ENCODE data around the gene FHL3.

The FHL3 gene

DNA sequence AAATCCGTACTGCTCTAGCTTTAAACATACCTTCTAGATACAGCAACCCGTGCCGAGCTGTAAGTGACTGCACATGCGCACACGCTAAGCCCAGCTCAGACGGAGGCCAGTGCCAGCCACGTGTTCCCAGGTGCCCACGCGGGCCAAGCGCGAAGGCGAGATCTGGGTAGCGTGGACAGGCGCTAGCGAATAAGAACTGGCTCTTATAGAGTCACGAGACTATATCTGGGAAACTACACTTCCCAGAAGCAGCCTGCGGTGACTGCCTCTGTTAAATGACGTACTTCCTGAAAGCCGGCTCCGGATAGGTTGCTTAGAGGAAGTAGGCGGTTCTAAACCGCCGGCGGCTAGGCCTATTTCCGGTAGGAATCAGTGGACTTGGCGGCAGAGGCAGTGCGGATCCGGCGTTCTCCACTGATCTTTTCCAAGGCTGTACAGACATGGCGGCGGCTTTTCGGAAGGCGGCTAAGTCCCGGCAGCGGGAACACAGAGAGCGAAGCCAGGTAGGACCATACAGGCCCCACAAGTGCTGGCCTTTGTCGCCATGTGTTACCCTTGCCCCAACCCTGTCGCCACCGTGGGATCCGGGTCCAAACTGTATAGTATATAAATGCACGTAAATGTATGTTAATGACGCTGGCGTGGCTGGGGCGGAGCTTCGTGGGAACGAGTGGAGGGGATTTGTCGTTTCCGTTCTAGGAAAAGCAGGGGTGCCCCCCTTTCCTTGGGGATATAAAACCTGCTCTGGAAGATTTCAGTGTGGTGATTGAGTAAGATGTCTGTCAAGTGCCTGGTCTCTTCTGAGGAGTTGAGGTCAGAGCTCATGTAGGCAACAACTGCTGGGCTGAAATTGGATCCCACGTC lies 7.3 kb upstream of the FHL3 start, which contains the start of gene UTP11:
UTP11 (plus strand) TSS at position 372 of the 864 bp plus-strand sequence; CDS start at position 441, 69 bp downstream.
- peak; percentile 100 for DNase-seq

DNA sequence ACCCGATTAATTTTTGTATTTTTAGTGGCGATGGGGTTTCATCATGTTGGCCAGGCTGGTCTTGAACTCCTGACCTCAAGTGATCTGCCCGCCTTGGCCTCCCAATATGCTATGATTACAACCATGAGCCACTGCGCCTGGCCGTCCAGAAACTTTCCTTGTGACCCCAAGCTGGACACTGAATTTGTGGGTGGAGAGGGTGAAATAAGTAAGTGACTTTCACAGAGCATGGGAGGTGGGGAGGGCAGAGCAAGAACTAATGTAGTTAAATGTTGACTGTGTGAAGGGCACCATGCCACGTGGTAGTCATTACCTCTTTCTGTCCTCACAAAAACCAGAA lies 4.5 kb upstream of the FHL3 start:
- no peak for DNase-seq

DNA sequence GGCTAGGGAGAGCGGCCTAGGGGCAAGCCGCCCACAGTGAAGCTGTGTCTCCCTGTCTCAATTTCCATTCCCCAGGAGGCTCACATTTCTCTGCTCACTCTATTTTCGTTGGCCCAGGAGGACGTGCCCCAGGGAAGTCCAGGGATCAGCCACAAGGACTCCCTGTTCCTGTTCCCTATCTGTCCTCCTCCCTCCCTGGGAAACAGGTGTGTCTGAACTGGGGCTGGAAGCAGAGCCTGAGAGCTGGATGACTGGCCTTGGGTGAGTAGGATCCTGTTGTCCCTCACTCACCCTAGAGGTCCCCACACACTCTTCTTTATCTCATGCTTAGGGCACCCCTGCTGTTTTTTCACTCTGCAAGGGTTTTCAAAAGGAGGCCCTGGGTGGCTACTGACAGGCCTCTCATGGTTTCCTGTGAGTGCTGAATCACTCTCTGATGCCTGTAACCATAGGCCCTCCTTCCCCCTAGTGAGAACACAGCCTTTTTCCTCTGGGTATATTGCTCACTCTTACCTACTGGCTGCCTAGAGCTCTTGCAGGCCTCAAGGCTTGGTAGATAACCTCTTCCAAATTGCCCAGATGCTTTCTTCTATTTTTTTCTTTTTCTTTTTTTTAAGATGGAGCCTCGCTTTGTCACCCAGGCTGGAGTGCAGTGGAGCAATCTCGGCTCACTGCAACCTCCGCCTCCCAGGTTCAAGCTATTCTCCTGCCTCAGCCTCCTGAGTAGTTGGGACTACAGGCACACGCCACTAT lies 4.0 kb upstream of the FHL3 start:
- peak; percentile 90 for DNase-seq

DNA sequence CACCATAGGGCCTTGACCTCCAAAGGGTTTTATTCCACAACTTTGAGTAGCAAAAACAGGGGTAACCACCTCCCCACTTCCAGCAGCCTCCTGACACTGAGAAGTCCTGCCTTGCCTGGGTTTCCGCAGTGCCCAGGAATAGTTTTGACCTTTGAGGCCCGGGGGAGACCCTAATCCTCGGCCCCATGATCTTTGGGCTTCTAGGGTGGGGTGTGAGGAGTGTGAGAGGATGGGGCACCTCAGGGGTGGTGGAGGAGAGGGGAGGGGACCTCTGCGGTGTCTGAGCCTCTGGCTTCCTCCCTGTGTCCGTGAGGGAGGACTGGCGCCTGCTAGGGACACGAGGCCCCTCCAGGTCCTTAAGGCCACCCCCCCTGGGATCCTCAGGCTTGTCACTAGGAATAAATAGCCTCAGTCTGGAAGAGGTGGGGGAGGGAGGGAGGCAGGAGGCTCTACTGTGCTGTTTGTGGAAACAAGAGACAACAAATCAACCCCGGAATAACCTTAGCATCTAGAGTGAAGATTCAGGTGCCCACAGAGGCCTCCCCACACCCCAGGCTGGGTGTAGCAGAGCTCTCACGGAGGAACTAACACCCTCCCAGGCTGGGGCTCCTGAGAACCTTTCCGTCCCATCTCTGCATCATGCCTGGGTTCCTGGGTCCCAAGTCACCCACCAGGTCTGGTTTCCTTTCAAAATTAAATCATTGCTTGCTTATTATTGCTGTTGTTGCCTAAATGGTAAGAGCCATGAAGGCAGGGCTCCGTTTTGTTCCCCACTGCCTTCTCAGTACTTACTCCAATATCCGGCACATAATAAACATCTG lies 904 bp upstream of the FHL3 start:
- no peak for DNase-seq

DNA sequence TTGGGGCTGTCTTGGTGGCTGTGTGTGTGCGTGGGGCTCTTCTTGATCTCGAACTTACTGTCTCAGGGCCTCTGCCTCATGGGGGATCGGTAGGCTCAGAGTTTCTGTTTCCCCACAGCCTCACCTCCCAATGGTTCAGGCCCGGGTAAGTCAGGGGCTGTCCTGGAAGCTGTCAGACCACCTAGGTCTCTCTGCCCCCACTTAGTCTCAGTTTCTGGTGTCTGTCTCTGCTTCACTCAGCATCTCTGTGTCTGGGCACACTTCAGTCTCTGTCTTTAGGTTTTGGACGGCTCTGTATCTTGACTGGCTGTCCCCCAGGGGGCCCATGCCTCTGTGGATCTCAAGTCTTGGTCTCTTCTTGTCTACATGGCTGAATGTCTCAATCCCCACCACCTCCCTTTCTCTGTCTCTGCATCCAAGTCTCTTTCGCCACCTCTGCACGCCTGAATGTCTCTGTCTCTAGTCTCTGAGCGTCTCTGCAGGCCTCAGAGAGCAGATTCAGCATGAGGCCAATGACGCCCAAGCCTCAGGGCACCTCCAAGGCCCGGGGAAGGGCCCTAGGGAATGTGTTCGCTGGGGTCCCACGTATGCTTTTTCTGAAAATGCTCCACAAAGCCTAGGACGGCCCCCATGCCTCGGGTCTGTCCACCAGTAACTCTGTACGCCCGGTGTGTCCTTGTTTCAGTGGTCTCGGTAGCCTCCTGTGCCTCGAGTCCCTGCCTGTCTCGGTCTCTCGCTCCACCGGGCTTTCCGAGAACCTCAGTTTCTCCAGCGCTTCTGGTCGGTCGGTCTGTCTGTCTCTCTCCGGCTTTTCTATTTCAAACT lies 818 bp downstream of the FHL3 start:
- no peak for DNase-seq

DNA sequence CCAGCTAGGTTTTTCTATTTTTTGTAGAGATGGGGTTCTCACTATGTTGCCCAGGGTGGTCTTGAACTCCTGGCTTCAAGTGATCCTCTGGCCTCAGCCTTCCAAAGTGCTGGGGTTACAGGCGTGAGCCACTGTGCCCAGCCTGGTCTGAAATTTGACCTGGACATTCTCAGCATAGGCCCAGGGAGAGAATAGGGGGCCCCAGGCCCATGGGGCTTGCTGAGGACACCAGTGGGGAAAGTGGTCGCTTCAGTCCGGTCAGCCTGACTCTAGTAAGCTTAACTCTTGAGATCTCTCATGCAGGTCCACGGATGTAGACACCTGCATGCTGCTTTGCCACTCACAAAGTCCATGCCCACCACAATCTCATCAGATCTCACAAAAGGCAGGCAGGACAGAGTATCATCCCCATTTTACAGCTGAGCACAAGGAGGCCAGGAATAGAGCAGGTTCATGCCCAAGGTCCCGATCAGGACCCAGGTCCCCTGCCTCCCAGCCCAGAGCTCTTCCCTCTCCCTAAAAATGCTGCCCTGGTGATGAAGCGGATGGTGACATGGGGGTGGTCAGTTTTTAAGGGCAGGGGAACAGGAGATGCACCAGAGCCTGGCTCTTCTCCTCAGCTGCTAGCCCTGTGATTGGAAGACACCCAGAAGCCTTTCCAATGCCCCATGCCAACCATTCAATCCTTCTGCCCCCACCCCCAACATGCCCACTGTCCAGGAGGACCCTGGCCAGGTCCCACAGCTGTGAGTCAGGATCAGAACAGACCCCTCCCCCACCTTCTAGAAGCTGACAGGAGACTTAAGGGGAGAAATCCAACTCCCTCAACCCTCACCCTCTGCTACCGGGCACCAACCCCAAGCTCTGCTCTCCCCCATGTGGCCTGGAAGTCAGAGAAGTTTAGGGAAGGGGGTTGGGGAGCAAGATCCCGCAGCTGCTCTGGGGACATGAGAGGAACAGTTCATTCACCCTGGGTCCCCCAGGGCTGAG lies 1.8 kb downstream of the FHL3 start:
- no peak for DNase-seq

DNA sequence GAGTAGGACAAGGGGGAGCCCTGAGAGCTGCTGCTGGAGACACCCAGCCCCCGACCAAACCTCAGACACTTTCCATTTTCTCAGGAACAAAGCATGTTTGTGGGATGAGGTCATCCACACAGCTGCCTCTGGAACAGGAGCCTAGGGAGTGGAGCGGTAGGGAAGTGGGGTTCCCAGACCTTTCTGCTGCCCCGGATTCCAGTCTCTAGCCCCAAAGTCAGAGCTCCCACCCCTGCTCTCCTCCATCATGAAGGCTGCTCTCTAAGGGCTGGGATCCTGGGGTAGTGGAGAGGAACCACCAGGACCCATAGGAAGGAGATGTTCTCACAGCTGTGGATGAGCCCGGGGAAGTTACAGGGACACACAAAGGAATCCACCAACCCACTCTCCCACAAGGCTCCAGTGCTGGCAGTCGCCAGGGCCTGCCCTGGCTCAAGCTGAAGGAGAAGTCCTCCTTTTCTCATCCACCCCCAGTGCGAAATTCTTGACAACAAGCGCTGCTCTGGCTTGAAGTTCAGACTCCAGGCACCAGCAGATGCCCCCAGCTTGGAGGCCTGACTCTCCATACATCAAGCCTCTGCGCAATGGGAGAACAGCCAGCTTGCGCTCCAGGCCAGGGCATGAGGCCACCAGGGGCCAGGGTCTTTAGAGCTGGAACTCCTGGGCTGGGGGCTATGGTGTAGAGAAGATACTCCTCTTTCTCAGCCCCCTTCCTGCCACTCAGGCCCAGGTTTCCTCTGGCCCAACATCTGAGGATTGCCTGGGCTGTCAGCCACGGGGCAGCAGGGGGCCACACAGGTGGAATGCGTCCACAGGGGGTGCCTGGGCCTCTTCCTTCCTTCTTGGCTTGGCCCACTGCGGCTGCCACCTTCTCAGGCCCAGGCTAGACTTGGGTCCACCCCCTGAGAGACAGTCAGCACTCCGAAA lies 4.5 kb downstream of the FHL3 start:
- peak; percentile 18 for DNase-seq

DNA sequence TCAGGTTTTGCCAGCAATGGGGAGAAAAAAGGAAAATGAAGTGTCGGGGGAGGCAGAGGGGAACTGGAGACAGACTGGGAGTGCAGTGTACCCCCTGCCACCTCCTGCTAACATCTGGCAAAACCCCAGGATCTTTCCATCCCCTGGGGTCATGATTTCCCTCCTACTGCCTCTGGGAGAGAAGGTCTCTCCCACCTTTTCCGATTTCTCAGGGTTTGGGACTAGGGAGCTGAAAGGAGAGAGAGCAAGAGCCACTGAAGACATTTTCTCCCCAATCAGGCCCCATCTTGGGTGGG lies 5.1 kb downstream of the FHL3 start:
- no peak for DNase-seq

DNA sequence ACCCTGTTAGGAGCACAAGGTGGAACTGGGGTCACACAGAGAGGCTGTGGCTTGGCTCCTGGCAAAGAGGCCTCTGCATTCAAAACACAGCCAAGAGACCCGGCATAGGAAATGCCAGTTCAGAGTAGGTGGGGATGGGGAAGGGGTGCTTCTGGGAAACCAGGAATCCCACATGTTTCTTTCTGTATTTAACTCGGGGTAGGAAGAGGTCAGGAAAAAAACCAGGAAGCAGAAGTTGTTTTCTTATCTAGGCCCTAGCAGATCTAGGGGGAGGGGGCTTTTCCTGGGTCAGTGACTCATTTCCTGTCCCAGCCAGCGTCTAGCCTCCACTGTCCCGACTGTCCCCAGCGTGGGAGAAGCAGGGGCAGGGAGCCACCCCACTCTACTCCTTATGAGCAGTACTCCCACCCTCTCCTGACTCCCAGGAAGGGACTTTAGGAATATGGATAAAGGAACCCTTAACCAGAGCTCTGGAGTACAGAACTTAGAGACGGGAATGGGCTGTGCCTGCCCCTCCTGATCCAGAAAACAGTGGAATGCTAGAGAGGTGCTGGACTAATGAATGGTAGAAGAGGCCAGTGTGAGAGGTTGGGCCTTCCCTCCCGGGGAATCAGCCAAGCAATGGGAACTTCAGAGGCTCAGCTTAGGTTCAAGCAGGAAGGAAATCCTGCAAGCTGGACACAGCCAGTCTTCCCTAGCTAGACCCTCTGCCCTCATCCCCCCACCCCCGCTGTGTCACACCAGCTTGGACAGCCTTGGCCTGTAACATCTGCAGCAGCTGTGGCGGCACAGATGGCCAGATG lies 5.7 kb downstream of the FHL3 start:
- peak; percentile 79 for DNase-seq

DNA sequence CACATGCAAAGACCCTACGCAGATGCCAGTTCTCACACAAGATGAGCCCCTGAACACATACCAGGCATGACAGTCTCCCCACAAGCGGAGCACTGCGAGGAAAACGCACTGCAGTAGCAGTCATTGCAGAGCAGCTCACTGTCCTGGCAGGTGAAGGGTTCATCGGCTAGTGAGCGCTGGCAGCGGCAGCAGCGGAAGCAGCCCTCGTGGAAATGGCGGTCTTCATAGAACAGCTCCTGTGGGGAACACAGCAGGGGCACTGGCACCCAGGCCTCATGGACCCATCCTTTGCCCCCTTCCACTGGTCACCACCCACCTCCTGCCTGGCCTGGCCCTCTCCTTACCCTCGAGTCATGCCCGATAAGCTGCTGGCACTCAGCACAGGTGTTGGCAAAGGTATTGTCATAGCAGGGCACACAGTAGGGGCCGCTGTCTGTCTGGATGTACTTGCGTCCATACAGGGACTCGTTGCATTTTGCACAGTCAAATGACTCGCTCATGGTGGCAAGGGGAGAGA lies 6.3 kb downstream of the FHL3 start:
- DNase-seq = no peak

DNA sequence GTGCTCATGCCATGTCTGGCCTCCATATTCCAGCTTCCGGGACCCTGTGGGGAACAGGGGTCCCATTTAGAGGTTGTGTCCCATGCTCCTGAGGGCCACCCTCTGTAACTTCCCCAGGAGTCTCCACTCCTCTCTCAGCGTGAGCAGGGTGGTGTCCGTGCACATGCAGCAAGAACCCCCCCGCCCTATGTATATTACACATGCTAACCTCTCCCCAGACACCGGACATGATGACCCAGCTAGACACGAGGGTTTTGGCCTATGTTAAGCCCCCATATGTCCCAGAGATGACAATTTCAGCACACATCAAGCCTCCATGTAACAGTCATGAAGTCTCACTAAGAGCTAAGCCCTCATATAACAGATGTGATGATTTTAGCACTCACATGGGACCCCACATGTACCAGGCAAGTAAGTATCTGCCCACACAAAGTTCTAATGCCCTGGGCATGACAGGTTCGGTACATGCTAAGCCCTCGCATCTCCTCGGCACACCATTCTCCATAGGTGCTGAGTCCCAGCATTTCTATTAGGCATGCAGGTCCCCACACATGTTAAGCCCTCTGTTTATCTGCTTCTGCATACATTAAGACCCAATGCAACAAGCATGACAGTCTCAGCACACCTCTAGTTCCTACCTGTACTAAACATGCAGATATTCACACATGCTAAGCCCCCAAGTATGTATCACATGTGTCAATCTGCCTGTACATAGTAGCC lies 7.1 kb downstream of the FHL3 start:
- DNase-seq = no peak

DNA sequence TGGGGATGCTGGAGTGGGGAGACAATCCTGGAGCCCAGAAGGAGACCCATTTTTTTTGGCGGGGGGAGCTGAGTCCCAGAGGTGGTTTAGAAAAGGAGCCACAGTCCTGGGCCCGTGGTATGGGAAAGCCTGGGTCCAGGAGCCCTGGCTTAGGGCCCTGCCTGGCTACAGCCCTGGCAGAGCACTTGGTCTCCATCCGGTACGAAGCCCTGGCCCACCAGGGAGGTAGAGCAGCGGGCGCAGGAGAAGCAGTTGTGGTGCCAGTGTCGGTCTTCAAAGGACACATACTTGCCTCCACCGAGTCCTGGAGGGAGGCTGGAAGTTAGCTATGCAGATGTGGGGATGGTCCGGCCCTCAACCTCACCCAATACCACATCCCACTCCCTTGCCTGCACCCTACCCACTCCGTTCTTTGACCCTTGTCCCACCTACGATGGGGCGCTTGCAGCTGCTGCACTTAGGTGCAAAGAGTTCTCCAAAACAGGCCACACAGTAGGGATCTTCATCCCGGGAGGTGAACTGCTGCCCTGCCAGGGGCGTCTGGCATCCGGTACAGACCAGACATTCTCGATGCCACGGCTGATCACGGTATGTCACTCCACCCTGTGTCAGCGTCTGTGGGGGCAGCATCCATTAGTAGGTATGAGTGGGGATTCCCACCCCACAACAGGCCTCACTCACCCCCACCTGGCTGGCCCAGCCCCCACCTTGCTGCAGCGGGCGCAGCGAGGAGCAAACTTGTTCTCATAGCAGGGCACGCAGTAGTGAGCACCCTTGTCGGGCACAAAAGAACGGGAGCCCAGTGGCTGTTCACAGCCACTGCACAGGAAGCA lies 7.8 kb downstream of the FHL3 start:
- DNase-seq = no peak

DNA sequence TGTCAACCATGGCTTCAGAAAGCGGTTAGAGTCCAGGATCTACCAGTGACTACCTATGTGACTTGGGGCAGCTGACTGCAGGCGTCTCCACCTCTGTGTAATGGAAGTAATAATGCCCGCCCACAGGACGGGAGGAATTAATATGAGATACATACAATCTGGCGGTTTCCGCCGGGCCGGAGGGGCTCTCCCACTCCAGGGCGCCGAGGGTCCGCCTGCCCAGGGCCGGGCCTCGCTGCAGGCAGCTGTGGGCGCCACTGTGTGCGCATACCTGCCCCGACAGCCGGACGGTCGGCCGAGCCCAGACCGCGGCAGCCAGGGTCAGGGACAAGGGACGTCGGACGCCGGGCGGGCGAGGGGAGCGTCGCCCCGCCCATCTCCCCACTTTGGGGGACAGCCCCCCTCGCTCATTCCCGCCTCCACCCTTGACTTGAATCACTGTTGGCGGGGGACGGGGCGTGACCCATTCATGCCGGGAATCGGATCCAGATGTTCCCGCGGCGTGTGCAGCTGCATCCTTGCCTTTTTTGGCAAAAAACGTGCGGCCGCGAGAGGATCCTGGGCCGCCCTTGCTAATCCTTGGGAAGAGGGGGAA lies 9.5 kb downstream of the FHL3 start:
- no peak for DNase-seq

DNA sequence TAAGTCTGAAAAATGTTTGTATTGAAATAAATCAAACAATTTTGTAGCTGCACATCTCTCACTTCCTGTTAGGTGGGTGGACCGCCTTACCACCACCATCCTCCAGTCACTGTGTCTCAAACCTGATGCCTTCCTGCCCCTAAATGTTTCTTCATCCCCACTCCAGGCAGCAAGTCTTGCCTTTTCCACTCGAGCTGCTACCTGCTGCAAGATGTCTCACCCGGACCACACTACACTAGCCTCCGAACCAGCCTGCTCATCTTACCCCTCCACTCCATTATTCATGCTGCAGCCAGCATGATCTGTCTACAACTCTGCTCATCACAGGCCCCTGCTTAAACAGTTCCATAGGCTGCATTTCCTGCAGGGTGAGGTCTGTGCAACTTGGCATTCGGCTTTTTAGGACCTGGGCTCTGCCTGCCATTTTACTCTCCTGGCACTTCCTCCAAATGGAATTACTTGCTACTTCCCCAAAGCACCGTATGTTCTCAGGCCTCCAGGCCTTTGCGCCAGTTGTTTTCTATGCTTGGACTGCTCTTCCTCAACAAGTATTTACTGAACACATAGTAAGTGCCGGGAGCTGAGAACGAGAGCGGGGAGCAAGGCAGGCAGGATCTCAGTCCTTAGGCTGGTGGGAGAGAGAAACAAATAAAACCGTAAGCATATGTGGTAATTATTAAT lies 10.3 kb downstream of the FHL3 start:
- DNase-seq = peak; percentile 33

DNA sequence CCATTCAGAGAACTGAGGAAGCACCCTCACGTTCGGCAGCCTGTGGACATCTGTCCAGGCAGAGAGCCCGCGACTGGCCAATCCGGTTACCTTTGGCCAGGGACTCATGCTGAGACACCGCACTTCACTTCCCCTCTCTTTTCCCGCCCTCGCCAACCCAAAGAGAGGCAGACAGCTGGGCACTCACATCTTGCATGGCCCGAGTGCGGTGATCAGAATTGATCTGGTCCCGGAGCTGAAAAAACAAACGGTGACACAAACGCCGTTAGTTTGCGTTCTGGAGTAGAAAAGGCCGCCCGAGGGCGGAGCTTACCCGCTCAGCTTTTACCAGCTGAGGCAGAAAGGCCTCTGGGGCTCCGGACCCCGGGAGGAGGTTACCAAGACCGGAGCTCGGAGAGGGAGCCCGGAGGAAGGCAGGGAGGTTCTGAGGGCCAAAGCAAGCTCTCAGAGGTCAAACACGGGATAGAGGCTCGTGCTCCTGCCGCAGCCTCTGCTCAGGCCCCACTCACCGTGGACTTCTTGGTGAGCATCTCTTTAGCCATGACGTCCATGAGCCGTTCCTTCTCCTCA lies 15.9 kb downstream of the FHL3 start:
- peak; percentile 37 for DNase-seq

DNA sequence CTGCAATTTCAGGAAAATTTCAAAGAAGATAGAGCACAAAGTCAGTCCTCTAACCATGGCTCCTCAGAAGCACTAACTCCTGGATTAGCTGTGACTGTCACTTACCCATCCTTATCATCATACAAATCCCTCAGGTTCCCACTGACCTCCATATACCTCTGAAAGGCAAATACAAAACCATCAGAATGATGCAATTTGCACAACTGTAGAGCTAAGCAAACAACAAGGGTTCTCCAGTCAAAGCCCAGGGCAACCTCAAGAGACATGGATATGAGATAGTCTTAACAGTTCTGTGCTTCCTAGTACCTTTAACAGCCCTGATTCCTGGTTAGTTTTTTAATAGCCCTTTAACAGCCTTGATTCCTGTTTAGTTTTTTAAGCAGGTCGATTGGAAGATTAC lies 17.6 kb downstream of the FHL3 start:
- DNase-seq = no peak
